ENCODE results near the gene PDE12.

PDE12 gene

DNA sequence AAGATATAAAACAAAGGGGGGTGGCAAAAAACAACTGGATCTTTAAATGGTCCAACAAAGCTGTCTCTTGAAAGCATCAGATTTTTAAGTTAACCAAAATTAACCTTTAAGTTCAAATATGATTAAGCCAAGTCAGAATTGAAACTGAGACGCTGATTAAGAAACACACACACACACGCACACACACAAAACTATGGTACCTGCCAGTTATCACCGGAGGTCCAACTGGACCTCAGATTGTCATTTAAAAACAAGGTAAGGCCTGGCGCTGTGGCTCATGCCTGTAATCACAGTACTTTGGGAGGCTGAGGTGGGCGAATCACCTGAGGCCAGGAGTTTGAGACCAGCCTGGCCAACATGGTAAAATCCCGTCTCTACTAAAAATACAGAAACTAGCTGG lies 30.7 kb downstream of the PDE12 start (continued):
- TF ChIP-seq ZFP3 (CRISPR knock-in tag; IDR thresholded peaks at IDR 0.05) (no peak), TOX (CRISPR knock-in tag; IDR thresholded peaks at IDR 0.05; ENCODE audit: borderline replicate concordance) (no peak), ZFP30 (CRISPR knock-in tag; IDR thresholded peaks at IDR 0.05) (no peak), ZNF8 (CRISPR knock-in tag; IDR thresholded peaks at IDR 0.05) (no peak), TCF4 (CRISPR knock-in tag; IDR thresholded peaks at IDR 0.05; ENCODE audit: borderline replicate concordance) (no peak)

DNA sequence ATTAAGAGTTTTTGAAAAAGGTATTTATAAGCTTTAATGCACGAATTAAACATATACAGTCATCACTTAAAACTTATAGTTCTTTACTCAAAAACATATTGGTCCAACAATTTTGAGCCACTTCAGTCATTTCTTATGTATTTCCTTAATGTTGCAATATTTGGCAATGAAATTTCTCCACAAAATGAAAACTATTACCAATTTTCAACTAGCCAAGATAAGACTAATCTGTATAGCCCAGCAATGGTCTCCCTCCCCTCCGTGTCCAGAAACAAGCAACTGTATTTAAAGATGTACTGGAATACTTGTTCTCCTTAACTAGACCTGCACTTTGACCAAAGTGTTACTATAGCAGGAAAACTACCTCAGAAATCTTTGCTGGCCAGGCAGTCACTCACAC lies 31.8 kb downstream of the PDE12 start:
- ATAC-seq = no peak
- TF ChIP-seq CSDC2 (CRISPR knock-in tag; IDR thresholded peaks at IDR 0.05) (no peak), BACH2 (CRISPR knock-in tag; IDR thresholded peaks at IDR 0.05; ENCODE audit: borderline replicate concordance) (no peak)

GRCh38 chr3:57592306-57592705 lies 36.2 kb downstream of the PDE12 start:
- TF ChIP-seq GLIS3 (CRISPR knock-in tag; IDR thresholded peaks at IDR 0.05) (no peak), OSR1 (CRISPR knock-in tag; IDR thresholded peaks at IDR 0.05) (no peak), ZNF565 (CRISPR knock-in tag; conservative IDR thresholded peaks at IDR 0.05; ENCODE audit: low read depth) (no peak), TSHZ2 (CRISPR knock-in tag; IDR thresholded peaks at IDR 0.05) (no peak), CSRNP3 (CRISPR knock-in tag; IDR thresholded peaks at IDR 0.05) (no peak), ZFP3 (CRISPR knock-in tag; IDR thresholded peaks at IDR 0.05) (no peak), ZNF8 (CRISPR knock-in tag; IDR thresholded peaks at IDR 0.05) (no peak), ISL1 (CRISPR knock-in tag; IDR thresholded peaks at IDR 0.05) (no peak), TCF4 (CRISPR knock-in tag; IDR thresholded peaks at IDR 0.05; ENCODE audit: borderline replicate concordance) (no peak)
- TF ChIP-seq, protein P1, sequence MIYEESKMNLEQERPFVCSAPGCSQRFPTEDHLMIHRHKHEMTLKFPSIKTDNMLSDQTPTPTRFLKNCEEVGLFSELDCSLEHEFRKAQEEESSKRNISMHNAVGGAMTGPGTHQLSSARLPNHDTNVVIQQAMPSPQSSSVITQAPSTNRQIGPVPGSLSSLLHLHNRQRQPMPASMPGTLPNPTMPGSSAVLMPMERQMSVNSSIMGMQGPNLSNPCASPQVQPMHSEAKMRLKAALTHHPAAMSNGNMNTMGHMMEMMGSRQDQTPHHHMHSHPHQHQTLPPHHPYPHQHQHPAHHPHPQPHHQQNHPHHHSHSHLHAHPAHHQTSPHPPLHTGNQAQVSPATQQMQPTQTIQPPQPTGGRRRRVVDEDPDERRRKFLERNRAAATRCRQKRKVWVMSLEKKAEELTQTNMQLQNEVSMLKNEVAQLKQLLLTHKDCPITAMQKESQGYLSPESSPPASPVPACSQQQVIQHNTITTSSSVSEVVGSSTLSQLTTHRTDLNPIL (CRISPR knock-in tag; IDR thresholded peaks at IDR 0.05; ENCODE audit: low read depth) = no peak

DNA sequence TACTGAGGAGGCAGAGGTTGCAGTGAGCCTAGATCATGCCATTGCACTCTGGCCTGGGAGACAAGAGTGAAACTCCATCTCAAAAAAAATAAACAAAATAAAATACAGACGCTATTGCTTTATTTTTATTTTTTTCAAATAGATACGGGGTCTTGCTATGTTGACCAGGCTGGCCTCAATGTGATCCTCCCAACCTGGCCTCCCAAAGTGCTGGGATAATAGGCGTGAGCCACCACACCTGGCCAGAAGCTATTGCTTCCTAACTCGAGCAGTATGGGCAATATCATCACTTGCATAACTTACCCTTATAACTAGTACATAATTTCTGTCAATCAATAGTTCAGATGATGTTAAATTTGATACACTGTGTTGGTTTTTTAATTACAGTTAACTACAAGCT lies 38.1 kb downstream of the PDE12 start:
- no peak for ATAC-seq
- TF ChIP-seq ZFP3 (CRISPR knock-in tag; IDR thresholded peaks at IDR 0.05) = no peak
- no peak for TF ChIP-seq ZC3H10 (CRISPR knock-in tag; IDR thresholded peaks at IDR 0.05)
- no peak for TF ChIP-seq ARNTL (CRISPR knock-in tag; IDR thresholded peaks at IDR 0.05; ENCODE audit: borderline replicate concordance, low read depth)

More at GRCh38 chr3:57592306-57592705, 36.2 kb downstream of the PDE12 start:
- no peak for ATAC-seq

- no peak for ATAC-seq
- TF ChIP-seq ZFP30 (CRISPR knock-in tag; IDR thresholded peaks at IDR 0.05) (no peak), POU6F1 (CRISPR knock-in tag; IDR thresholded peaks at IDR 0.05; ENCODE audit: borderline replicate concordance, low read depth) (no peak)
These were observed 38.5 kb downstream of the PDE12 start for GRCh38 chr3:57594576-57594975.

GRCh38 chr3:57596495-57597126 lies 40.5 kb downstream of the PDE12 start:
- no peak for TF ChIP-seq TOX (CRISPR knock-in tag; IDR thresholded peaks at IDR 0.05; ENCODE audit: borderline replicate concordance)
- no peak for TF ChIP-seq CSRNP3 (CRISPR knock-in tag; IDR thresholded peaks at IDR 0.05)
- TF ChIP-seq, protein P1 (CRISPR knock-in tag; IDR thresholded peaks at IDR 0.05; ENCODE audit: low read depth) = peak; percentile 50; the same call in 1 of the 2 replicates
- TF ChIP-seq BACH2 (CRISPR knock-in tag; IDR thresholded peaks at IDR 0.05; ENCODE audit: borderline replicate concordance) = no peak
- TF ChIP-seq ZFP30 (CRISPR knock-in tag; IDR thresholded peaks at IDR 0.05) = no peak
- TF ChIP-seq ISL1 (CRISPR knock-in tag; IDR thresholded peaks at IDR 0.05) = no peak
- ATAC-seq = peak; percentile 69

Measured in SK-N-SH treated with all-trans-retinoic acid at 6 μM for 48 hours (cell line).